ENCODE data around the gene SERPINB7.

GRCh38 chr18:63834471-63835113, 59.4 kb downstream of the SERPINB7 start:
- TF ChIP-seq POLR2AphosphoS5 (IDR thresholded peaks at IDR 0.05) (no peak), CTCF (IDR thresholded peaks at IDR 0.05 in 8 of 11, conservative IDR thresholded peaks at IDR 0.05 in 3 of 11) (no peak)

Measured in spleen (tissue), 7 donors.